GM18498 (cell line): ENCODE measurements around the gene PHYHIPL.
"Not testable (repeated sequence)": the region's sequence is repeated elsewhere in the genome, so short reads cannot be mapped to it uniquely, and the experiment has no call there.

ENCODE experiments used
- ATAC-seq: cut with Tn5 transposase; IDR thresholded peaks from one replicate; pipeline ENCODE4 v1.9.1; 2021; ENCODE audit warnings: mild to moderate bottlenecking, moderate library complexity; ENCODE audit not compliant: unreplicated experiment

Gene PHYHIPL

DNA sequence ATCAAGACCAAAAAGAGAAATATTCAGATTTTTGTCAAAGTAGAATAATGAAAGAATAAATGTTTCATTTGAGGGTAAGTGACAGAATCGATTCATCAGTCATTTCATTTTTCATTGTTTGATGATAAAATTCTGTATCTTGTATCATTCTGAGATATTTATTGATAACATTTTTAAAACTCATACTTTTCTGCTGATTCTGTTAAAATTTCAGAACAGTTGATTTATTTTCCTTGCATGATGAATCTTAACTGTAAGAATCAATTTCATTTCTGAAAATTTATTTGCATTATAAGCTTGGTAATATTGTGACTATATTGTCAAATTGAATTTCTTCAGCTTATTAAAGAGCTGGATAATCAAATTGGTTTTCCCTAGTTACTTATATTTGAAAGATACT lies 13.9 kb downstream of the PHYHIPL start:
- ATAC-seq, result no peak

DNA sequence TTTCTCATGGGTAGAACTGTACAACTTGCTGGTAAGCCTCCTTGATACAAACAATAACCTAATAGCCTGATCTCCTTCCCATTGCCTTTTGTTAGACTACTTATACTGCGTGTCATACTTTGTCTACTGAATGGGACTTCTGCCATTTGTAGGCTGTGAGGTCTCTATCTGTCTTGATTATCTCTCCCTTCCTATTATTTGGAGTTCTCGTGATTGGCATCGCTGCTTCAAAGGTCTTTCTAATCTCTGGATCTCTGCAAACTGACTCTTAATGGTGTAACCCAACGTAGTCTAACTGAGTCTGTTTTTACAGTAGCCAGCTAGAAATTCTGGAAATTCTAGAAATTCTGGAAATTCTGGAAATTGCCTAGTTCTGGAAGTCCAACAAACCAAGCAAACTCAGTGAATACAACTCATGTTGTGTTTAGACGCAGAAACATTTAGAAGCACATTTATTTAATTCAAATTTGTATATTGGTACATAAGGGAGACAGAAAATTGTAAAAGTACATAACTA lies 29.8 kb downstream of the PHYHIPL start:
- ATAC-seq, result no peak

DNA sequence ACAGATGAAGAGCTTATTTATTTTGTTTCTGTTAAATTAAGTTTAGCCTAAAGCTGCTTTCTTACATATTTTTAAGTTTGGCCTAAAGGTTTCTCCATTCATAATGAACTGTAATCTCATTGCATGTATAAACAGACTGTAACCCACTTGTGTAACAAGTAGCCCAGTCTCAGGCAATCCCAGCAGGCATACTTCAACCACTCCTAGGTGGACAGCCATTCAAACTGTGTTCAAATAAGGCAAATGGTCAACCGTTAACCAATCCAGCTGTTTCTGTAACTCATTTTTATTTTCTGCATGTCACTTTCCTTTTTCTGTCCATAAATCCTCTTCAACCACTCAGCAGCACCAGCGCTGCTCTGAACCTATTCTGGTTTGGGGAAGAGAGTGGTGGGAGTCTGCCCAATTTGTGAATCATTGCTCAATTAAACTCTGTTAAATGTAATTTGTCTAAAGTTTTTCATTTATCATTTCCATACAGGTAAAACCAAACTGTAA lies 35.9 kb downstream of the PHYHIPL start:
- ATAC-seq, result no peak

DNA sequence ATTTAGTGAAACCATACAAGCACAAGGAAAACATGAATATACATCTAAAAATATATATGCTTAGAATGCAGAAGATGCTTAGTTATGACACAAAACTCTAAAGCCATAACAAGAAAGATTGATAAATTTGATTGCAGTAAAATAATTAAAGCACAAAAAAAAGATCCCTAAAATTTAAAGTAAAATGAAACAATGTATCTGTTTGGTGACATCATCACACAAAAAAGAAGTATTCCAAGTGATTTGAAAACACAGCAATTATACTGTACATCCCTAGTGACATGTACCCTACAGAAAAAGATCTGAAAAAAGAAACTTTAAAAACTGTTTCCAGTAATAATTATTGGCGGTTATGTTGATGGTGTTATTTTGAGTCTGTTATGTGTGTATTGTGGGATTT lies 37.7 kb downstream of the PHYHIPL start:
- no peak for ATAC-seq

DNA sequence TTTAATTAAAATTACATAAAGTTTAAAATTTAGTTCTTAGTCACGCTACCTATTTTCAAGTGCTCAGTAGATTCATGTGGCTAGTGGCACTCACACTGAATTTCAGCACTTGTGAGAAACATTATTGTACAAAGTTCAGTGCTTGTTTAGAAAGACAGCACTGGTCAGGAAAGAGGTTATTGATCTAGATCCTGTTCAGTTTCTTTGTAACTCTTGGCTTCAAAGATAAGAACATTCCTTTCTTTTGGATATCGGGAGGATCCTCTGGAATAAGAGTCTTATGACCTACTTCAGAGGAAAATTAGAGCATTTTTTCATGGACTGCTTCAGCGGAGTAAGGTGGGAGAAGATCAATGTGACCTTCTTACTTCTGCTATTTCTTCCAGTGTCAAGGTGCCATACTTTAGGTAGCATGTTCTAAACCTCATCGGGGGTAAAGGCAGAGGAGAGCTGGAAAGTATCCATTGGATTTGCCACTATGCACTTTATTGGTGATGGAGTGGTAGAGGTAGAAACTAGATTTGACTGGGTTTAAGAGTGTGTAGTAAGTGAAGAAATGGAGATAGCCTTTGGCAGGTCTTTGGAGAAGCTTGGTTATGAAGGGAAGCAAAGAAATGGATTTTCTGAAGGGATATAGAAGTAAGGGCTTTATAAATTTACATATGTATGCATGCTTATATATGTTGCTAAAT lies 39.9 kb downstream of the PHYHIPL start:
- no peak for ATAC-seq

DNA sequence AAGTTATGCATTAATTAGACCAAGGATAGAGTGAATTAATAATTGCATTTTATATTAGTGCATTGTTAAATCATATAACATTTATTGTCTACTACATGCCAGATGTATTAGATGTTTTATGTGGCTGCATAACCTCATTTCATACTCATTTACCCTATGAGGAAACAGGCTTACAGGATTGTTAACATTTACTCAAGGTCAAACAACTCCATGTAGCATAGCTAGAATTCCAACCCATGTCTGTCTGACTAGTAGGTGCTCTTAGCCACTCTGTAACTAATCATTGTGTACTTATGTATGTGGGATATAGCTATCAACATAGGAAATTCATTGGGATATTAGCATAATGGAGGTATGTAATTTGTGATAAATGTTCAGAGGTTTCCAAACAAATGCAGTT lies 46.3 kb downstream of the PHYHIPL start:
- ATAC-seq, result no peak

DNA sequence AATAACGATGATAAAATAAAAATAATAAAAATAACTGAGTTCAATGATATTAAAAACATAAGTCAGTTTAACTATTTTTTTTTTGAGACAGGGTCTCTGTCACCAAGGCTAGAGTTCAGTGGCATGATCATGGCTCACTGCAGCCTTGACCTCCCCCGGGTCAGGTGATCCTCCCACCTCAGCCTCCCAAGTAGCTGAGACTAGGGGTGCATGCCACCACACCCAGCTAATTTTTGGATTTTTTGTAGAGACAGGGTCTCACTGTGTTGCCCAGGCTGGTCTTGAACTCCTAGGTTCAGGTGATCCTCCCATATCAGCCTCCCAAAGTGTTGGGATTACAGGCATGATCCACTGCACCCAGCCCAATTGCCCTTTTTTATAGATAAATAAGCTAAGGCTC lies 47.2 kb downstream of the PHYHIPL start:
- not testable (repeated sequence) for ATAC-seq

DNA sequence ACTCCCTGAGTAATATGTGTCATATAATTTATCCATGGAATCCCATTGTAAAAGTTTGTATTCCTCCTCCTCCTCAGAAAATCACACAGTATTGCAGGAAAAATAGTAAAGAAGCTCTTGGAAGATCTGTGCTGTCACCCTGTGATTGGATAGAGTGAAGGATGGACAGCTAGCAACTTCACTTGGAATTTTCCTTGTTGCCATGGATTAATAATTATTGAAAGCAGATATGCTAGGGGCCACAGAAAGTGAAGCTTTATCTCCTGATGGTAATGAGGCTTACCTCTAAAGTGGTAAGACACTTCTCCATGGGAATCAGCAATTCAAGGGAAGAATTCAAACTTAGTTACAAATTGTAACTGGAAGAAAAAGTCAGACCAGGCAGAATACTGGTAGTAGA lies 48.8 kb downstream of the PHYHIPL start:
- ATAC-seq, result no peak

DNA sequence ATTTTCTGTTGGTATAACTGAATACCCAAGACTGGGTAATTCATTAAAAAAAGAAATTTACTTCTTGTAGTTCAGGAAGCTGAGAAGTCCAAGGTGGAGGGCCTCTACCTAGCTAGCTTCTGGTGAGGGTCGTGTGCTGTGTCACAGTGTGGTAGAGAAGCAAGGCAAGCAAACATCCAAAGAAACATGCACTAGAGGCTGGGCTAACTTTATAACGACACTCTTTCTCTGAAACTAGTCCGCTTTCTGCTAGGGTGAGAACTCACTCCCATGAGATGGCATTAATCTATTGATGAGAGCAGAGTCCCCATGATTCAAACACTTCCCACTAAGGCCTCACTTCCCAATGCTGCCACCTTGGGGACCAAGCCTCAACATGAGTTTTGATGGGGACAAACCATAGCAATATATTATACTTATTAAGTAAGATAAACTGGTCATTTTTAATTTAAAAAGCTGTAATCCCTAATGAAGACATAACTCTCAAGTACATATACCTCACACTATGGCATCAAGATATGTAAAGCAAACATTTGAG lies 50.8 kb downstream of the PHYHIPL start:
- no peak for ATAC-seq

DNA sequence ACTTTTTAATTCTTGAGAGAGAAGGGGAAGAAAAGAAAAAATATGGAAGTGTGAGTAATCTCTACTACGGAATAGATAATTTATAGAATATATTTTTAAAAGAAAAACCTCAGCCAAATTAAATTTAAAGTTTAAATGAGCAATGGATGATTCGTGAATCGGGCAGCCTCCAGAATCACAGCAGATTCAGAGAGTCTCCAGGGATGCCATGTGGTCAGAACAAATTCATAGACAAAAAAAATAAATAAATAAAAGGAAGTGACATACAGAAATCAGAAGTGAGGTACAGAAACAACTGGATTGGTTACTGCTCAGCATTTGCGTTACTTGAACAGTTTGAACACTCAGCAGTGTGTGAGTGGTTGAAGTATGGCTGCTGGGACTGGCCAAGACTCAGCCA lies 53.0 kb downstream of the PHYHIPL start:
- no peak for ATAC-seq

DNA sequence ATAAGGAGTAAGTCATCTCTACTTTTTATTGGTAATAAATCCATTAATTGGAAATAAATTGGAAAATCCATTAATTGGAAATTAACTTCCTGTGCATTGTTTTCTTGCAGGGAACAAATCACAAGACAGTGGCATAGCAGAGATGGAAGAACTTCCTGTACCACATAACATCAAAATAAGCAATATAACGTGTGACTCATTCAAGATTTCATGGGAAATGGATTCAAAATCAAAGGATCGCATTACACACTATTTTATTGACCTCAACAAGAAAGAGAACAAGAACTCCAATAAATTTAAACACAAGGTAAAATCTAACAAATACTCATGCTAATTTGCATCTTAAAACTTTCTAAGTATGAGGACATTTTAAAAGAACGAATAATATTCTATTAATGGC lies 57.8 kb downstream of the PHYHIPL start:
- ATAC-seq, result no peak

DNA sequence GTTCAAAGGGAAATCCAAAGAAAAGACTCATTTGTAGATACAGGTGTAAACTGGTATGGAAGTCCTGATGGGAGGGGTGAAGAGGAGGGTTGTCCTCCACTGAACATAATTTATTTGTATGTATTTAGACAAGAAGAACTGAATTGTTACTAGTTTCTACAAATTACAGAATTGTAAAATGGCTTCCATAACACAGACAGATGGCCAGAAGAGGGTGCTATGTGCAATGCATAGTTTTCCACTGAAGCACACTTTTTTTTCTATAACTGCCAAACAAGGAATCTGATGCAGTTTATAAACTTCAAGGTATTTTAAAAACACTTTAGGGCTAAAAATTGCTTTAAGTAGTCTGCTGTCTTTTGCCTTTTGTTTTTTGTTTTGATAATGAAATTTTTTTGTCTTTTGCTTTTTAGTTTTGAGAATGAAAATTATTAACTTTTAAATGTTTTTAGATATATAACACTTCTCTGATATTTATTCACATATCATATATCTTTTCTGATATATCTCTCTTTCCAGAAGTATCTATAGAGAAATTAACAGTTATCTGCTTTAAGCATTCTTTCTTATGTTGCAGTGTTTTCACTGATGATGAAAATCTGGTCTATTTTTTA lies 58.5 kb downstream of the PHYHIPL start:
- ATAC-seq, result no peak

DNA sequence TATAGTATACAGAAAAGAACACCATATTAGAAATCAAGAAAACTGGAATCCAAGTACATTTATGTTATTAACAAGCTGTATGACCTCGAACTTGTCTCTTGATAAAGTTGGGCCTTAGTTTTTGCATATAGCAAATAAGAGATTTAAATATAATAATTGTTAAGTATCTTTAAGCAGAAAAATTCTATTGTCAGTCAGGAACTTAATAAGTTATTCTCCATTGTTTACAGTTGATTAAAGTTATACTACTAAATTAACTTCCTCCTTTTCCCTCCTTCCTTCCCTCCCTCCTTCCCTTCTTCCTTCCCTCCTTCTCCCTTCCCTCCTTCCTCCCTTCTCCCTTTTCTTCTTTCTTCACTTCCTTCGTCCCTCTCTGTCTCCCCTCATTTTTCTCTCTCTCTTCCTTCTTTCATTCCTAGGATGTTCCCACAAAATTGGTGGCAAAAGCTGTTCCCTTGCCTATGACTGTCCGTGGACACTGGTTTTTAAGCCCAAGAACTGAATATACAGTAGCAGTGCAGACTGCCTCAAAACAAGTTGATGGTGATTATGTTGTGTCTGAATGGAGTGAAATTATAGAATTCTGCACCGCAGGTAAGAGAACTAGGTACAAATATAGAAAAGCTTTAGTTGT lies 59.7 kb downstream of the PHYHIPL start:
- no peak for ATAC-seq

DNA sequence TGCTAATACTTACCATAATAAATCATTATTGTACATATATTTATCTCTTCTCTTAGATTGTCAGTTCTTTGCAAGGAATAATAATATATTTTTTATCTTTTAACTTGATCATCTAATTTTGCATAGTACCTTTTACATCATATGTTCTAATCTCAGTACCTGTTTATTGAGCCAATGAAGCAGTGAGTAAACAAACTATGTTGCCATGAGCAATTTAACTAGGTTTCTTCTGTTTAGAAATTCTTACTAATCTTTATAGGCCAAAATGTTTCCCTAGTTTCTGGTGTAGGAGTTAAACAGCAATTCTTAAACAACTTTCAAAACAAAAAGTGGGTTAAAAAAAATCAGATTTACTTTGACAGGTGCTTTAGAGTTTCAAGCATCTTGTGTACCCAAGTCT lies 61.3 kb downstream of the PHYHIPL start:
- no peak for ATAC-seq

DNA sequence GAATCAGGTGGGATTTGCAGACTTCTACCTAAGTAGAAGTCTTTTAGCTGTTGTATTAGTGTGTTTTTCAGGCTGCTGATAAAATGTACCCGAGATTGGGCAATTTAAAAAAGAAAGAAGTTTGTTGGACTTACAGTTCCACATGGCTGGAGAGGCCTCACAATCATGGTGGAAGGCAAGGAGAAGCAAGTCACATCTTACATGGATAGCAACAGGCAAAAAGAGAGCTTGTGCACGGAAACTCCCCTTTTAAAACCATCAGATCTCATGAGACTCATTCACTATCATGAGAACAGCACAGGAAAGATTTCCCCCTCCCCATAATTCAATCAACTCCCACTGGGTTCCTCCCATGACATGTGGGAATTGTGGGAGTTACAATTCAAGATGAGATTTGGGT lies 62.7 kb downstream of the PHYHIPL start:
- ATAC-seq, result not testable (repeated sequence)

DNA sequence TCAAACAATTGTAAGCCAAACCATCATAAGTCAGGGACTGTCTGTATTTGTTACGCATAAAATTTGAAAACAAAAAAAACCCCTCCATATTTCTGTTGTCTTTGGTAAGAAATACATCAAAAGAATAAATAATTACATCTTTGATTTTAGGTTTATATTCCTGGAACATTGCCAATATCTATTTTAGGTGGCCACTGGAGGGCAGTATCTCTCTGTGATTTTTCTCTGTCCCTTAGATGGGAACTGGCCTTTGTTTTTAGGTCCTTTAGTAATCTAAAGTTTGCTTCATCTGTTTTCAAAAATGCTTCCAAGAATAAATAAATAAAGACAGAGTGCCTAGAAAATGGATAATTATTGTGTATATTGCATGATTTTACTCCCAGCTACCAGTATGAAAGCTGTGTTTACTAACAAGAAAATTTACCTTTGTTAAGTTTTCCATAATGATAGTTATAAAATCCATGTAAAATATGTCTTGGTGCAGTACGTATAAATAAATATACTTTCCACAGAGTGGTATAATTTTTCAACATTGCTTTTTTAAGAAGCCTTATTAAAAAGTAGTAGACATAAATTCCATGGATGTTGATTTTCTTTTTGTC lies 64.2 kb downstream of the PHYHIPL start:
- no peak for ATAC-seq

DNA sequence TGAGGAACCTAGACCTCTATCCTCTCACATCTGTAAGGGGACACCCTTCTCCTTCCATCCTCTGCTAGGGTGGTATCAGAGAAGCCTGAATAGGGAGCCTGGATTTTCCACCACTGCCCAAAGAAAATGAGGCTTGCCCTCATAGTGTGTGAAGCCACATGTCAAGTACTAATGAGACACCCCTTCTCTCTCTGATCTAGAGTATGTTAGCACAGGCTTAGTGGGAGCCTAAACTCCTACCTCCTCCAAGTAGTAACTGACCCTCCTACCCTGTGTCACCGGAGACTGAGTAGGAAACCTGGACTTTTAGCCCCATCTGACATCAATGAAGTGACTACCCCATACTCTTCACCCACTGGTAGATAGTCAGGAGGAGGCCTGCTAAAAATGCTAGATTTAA lies 65.6 kb downstream of the PHYHIPL start:
- ATAC-seq, result no peak

DNA sequence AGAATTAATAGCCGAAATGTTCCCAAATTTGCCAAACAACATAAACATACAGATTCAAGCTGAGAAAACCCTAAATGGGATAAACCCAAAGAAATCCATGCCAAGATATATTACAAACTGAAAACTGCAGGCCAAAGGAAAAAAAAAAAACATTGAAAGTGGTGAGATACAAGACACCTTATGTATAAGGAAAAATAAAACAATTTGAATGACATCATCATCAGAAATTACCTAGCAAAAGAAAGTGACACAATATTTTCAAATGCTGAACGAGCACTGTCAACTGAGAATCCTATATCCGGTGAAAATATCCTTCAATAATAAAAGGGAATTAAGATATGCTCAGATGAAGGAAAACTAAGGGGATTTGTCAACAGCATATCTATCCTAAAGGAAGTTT lies 66.5 kb downstream of the PHYHIPL start:
- ATAC-seq, result no peak

DNA sequence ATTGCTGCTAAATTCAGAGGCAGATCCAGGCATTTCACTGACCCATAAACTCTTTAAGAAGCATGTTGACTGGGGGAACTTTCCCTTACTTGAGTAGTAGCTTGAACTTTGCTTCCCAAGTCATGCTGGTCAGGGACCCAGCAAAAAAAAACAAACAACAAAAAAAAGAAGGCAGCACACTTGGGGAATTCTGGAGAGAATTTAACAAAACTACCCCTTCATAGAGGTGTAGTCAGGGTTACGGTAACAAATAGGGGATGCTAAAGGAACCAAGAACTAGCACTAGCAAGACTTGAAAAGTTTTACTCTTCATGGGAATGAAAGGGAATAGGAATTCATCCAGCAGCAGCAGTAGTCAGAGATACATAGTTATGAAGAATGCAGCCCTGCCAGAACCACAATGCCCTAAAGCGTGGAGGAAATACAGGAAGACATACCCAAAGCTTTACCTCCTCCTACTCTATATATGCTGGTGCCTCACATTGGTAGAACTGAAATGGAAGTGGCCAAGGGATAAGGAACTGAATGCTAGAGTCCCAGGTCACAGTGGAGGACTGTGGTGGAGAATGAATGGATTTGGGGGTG lies 67.3 kb downstream of the PHYHIPL start:
- ATAC-seq, result no peak

DNA sequence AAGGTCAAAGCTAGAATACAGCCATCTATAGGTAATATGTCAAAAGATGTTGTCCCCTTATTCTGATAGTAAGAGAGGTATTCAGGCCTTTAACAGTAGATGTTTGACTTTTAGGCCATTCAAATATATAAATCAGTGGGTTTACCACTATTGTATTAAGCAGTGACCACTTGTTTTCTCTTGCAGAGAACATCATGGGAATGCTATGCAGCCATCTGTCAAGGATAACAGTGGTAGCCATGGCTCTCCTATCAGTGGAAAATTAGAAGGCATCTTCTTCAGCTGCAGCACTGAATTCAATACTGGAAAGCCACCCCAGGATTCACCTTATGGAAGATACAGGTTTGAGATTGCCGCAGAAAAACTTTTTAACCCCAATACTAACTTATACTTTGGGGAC lies 68.4 kb downstream of the PHYHIPL start:
- ATAC-seq, result no peak

DNA sequence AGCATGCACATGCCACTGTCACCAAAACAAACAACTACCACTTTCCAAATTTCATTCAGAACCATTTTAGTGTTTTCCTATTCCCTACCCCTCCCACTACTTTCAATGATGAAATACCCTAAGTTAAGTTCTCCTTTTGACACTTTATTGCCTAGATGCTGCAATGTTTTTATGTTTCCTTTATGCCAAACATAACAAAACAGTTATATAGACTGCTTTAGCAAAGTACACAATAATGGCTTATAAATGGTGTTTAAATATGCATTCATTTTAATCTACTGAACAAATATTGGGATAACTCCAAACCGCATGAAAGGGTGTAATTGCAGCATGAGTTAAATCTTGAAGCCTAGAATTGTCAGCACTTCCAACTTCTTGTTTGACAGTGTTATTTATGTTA lies 69.2 kb downstream of the PHYHIPL start:
- no peak for ATAC-seq
